HepG2 (cell line): ENCODE measurements around the gene RPP14. TPM values are rescaled to one million over a fixed set of nuclear protein-coding genes. Genes with fewer than 3 reads are reported as not detected.
"Not testable (repeated sequence)": the region's sequence is repeated elsewhere in the genome, so short reads cannot be mapped to it uniquely, and the experiment has no call there.

Experiments
- ATAC-seq: fragments of 200-7000 bp; cut with Tn5 transposase; 3 replicates; pipeline ENCODE4 v1.9.1; 2020; ENCODE audit warnings: mild to moderate bottlenecking, moderate library complexity
- BruUV-seq: library from RNA; stranded (reverse); fragments of 400-500 nt; replicated peaks from 2 replicates; lab custom pipeline; 2021; lab: Mats Ljungman, UMichigan
- CTCF ChIA-PET: fragments of 300-600 bp; formaldehyde crosslinking; extraction: SDS; loops from one replicate; lab custom pipeline; 2021; ENCODE audit warnings: low total read pairs, inconsistent platforms, low intra/inter-chr PET ratio; lab: Yijun Ruan, JAX
- POLR2A ChIA-PET: fragments of 350-600 bp; sonication (Branson Sonifier 250); formaldehyde crosslinking; loops from one replicate; lab custom pipeline; 2020; ENCODE audit warnings: antibody characterized with exemption, inconsistent platforms; lab: Yijun Ruan, JAX
- DNase-seq: peaks from one replicate; pipeline ENCODE4 v3.0.0-alpha.2; 2015; ENCODE audit warnings: low spot score
- FAIRE-seq: peaks from 3 replicates; lab custom pipeline; 2011; peaks lifted over from hg19 to GRCh38; lab: Jason Lieb, UNC
- H2AFZ ChIP-seq: one replicate; pipeline ENCODE4 v1.6.1; 2011; ENCODE audit warnings: low read length, inconsistent platforms
- H3K27ac ChIP-seq: fragments of 300-600 bp; 3 replicates; pipeline ENCODE4 v1.8.0; 2011; ENCODE audit warnings: mixed run types, mild to moderate bottlenecking, mixed read lengths, low read length, inconsistent platforms; ENCODE audit not compliant: insufficient read depth; ENCODE audit errors: extremely low read length
- H3K27me3 ChIP-seq, 2 experiments: fragments of 200-600 bp in 1 of 2; 2 replicates in 1 of 2; 3 replicates in 1 of 2; pipeline versions ENCODE4 v1.6.0 to v1.8.0; 2011; ENCODE audit warnings: low read length in 2 of 2, mild to moderate bottlenecking in 2 of 2, moderate library complexity in 2 of 2, inconsistent platforms in 1 of 2; ENCODE audit not compliant: insufficient read depth in 2 of 2, control insufficient read depth in 1 of 2
- H3K36me3 ChIP-seq, 2 experiments: fragments of 200-600 bp in 1 of 2; replicated peaks in 1 of 2; 2 replicates in 1 of 2; 3 replicates in 1 of 2; pipeline versions ENCODE4 v1.5.1 to v1.8.0; 2011; ENCODE audit warnings: low read length in 2 of 2, inconsistent platforms in 1 of 2; ENCODE audit not compliant: insufficient read depth in 2 of 2, control insufficient read depth in 1 of 2
- H3K4me1 ChIP-seq: 2 replicates; pipeline ENCODE4 v1.5.1; 2012; ENCODE audit warnings: low read length, inconsistent platforms; ENCODE audit not compliant: insufficient read depth
- H3K4me2 ChIP-seq: 2 replicates; pipeline ENCODE4 v1.6.0; 2011; ENCODE audit warnings: low read depth, low read length, inconsistent platforms
- H3K4me3 ChIP-seq, 3 experiments: fragments of 200-600 bp in 1 of 3; sonication (generic), shearing (Covaris generic) in 1 of 3; replicated peaks in 1 of 3; 2 replicates each; pipeline ENCODE4 v1.5.1; 2011 to 2016; ENCODE audit warnings: low read length in 3 of 3, inconsistent platforms in 2 of 3, low read depth in 2 of 3, mild to moderate bottlenecking in 2 of 3, control low read depth in 1 of 3, mixed read lengths in 1 of 3; ENCODE audit not compliant: insufficient read depth in 1 of 3
- H3K79me2 ChIP-seq: one replicate; pipeline ENCODE4 v1.6.1; 2011; ENCODE audit warnings: low read length, inconsistent platforms; ENCODE audit not compliant: insufficient read depth
- H3K9ac ChIP-seq: 2 replicates; pipeline ENCODE4 v1.6.0; 2011; ENCODE audit warnings: mild to moderate bottlenecking, low read depth, low read length, inconsistent platforms; ENCODE audit not compliant: insufficient read depth
- H3K9me3 ChIP-seq: 2 replicates; pipeline ENCODE4 v1.5.1; 2012; ENCODE audit warnings: mild to moderate bottlenecking, low read length
- H4K20me1 ChIP-seq: 2 replicates; pipeline ENCODE4 v1.6.0; 2011; ENCODE audit warnings: inconsistent platforms, mild to moderate bottlenecking, low read length, moderate library complexity; ENCODE audit not compliant: insufficient read depth
- AFF4 ChIP-seq: sonication (generic); formaldehyde crosslinking; IDR thresholded peaks from 2 replicates; pipeline ENCODE4 v1.4.0; 2020; ENCODE audit warnings: missing genetic modification reagents
- CAMTA2 ChIP-seq: sonication (generic); formaldehyde crosslinking; IDR thresholded peaks from 2 replicates; pipeline ENCODE4 v1.4.0; 2020; ENCODE audit warnings: mild to moderate bottlenecking, missing genetic modification reagents, borderline replicate concordance
- MTA3 ChIP-seq: sonication (generic); formaldehyde crosslinking; IDR thresholded peaks from 2 replicates; pipeline ENCODE4 v1.4.0; 2020; ENCODE audit warnings: missing genetic modification reagents
- RNF219 ChIP-seq: sonication (generic); formaldehyde crosslinking; IDR thresholded peaks from 2 replicates; pipeline ENCODE4 v1.5.0; 2020; ENCODE audit warnings: mild to moderate bottlenecking, missing genetic modification reagents
- RXRB ChIP-seq: IDR thresholded peaks from 2 replicates; pipeline ENCODE4 v1.6.1; 2016; ENCODE audit warnings: borderline replicate concordance, missing genetic modification reagents, missing compliant biosample characterization
- ZNF260 ChIP-seq: sonication (generic); formaldehyde crosslinking; IDR thresholded peaks from 2 replicates; pipeline ENCODE4 v1.4.0; 2020; ENCODE audit warnings: missing genetic modification reagents, low read depth, mild to moderate bottlenecking, borderline replicate concordance
- ZNF367 ChIP-seq: sonication (generic); formaldehyde crosslinking; IDR thresholded peaks from 2 replicates; pipeline ENCODE4 v1.4.0; 2020; ENCODE audit warnings: missing genetic modification reagents, borderline replicate concordance
- WGBS: methylation state at CpG from one replicate; pipeline ENCODE4 v1.1.6; 2017; ENCODE audit warnings: low lambda C conversion rate; 5-methylcytosine and 5-hydroxymethylcytosine counted together
- in situ Hi-C: cut with HindIII; loops from 2 replicates; pipeline ENCODE4 v1.10.0; 2017; ENCODE audit warnings: low pct_unique_long_range_greater_than_20kb; ENCODE audit not compliant: extremely low pct_ligation_motif_present
- intact Hi-C: fragments of 100-400 bp; cut with micrococcal nuclease; formaldehyde crosslinking; loops from one replicate; pipeline ENCODE4 v1.10.0; 2022; ENCODE audit not compliant: unreplicated experiment
- polyA plus RNA-seq, 8 experiments: library from polyadenylated mRNA; depleted of rRNA in 3 of 8; stranded (reverse) in 7 of 8; unstranded in 1 of 8; fragments of >200 nt; fragmentation: Illumina TruSeq in 4 of 8; extraction: Trizol in 4 of 8; gene quantifications; 2 replicates each; pipeline versions ENCODE4 v1.2.1 to v1.2.3, GENCODE V29; 2011 to 2016; ENCODE audit warnings: low read depth in 4 of 8, missing spikeins in 1 of 8, mixed read lengths in 1 of 8; ENCODE audit not compliant: insufficient read depth in 1 of 8
- total RNA-seq, 5 experiments: library from RNA; depleted of rRNA; stranded (reverse); fragments of >200 nt; fragmentation: Illumina TruSeq; extraction: Trizol; gene quantifications; 2 replicates each; pipeline ENCODE4 v1.2.3, GENCODE V29; 2016; ENCODE audit warnings: low read depth in 1 of 5
- TF ChIP-seq, protein P1 (sequence below): sonication (generic); formaldehyde crosslinking; IDR thresholded peaks from 2 replicates; pipeline ENCODE4 v1.8.0; 2022; ENCODE audit warnings: missing genetic modification reagents, low read depth, mild to moderate bottlenecking, borderline replicate concordance

Gene RPP14
- total and polyA plus RNA-seq, 2 of the 13 experiments (the other 11 are each of a cell fraction or from before 2014, with no cell fraction given), result 15.4 to 16.2 TPM

DNA sequence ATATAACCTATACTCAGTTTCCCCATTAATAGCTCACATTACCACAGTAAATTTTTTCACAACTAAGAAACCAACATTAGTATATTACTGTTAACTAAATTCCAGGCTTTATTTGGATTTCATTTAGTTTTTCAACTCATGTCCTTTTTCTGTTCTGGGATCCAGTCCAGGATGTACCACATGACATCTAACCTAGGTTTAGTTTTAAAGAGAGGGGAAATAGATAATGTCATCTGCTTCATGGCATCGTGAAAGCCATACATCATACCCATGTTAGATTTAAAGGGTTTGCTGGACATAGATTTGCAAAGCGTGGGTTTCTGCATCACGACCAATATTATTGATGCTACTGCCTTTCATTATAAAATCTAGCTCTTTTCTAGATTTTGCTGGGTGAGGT lies 33.2 kb upstream of the RPP14 start (continued):
- no peak for TF ChIP-seq AFF4
- TF ChIP-seq, protein P1, sequence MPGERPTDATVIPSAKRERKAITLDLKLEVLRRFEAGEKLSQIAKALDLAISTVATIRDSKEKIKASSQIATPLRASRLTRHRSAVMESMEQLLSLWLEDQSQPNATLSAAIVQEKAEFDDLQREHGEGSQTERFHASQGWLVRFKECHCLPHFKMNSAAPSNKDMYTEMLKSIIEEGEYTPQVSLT (CRISPR knock-in tag), result no peak
- TF ChIP-seq RXRB (CRISPR knock-in tag), result no peak
- no peak for TF ChIP-seq ZNF367 (CRISPR knock-in tag)
- no peak for TF ChIP-seq RNF219 (CRISPR knock-in tag)
- TF ChIP-seq MTA3 (CRISPR knock-in tag), result no peak
- TF ChIP-seq ZNF260 (CRISPR knock-in tag), result no peak
- TF ChIP-seq CAMTA2 (CRISPR knock-in tag), result no peak

GRCh38 chr3:58273362-58273761 lies 32.7 kb upstream of the RPP14 start:
- 98% methylated on average over 3 of the region's 3 CpGs for WGBS
- H3K27ac ChIP-seq, CTCF ChIA-PET, intact Hi-C loops, H3K4me2 ChIP-seq, H3K9ac ChIP-seq, ATAC-seq, DNase-seq, POLR2A ChIA-PET, FAIRE-seq, in situ Hi-C loops, H3K4me3 ChIP-seq, H3K79me2 ChIP-seq, H3K27me3 ChIP-seq, H3K4me1 ChIP-seq, H2AFZ ChIP-seq, H3K9me3 ChIP-seq, H4K20me1 ChIP-seq, BruUV-seq: not testable (repeated sequence)
- peaks cover 5 to 14% of the 10 kb centered on the region in 2 experiments; a peak in 4 of 5 replicates for H3K36me3 ChIP-seq
